AG09309 (cell line): ENCODE measurements around the gene USPL1.
"Not testable (repeated sequence)": the region's sequence is repeated elsewhere in the genome, so short reads cannot be mapped to it uniquely, and the experiment has no call there.

Experiments used
- DNase-seq: peaks from one replicate; pipeline ENCODE4 v3.0.0-alpha.2; 2010; ENCODE audit warnings: low read depth
- H3K4me3 ChIP-seq: 2 replicates; pipeline ENCODE4 v1.5.1; 2011; ENCODE audit warnings: mild to moderate bottlenecking, low read depth, low read length, moderate library complexity; ENCODE audit not compliant: control insufficient read depth
- TF ChIP-seq, protein P1 (sequence below): IDR thresholded peaks from 2 replicates; pipeline ENCODE4 v1.5.1; 2011; ENCODE audit warnings: mild to moderate bottlenecking, low read depth, low read length, inconsistent platforms; ENCODE audit not compliant: insufficient read depth, control insufficient read depth; ENCODE audit errors: missing control alignments

Gene USPL1

DNA sequence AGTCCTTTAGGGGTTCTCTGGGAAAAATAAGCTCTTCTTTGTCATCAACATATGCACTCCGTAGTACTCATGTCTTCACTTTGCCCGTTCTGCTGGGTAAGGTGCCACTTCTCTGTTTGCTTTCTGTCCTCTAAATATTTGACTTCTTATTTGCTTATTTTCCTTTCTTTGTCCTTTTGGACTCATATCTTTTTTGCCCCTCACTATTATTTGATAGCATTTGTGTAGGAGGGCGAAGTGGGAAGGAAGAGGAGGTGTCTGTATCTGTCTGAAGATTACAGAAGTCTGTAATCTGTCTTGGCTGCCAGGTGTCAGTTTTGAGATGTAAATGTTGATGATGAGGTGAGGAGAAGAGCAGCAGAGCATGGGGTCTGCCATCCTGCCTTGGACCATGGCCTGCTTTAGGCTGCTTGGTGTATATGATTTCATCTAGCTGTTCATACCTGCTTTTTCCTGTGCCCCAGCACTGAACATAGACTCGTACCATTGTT, 30.8 kb downstream of the USPL1 start:
- no peak for DNase-seq
- no peak overlapping the region for H3K4me3 ChIP-seq
- TF ChIP-seq, protein P1, sequence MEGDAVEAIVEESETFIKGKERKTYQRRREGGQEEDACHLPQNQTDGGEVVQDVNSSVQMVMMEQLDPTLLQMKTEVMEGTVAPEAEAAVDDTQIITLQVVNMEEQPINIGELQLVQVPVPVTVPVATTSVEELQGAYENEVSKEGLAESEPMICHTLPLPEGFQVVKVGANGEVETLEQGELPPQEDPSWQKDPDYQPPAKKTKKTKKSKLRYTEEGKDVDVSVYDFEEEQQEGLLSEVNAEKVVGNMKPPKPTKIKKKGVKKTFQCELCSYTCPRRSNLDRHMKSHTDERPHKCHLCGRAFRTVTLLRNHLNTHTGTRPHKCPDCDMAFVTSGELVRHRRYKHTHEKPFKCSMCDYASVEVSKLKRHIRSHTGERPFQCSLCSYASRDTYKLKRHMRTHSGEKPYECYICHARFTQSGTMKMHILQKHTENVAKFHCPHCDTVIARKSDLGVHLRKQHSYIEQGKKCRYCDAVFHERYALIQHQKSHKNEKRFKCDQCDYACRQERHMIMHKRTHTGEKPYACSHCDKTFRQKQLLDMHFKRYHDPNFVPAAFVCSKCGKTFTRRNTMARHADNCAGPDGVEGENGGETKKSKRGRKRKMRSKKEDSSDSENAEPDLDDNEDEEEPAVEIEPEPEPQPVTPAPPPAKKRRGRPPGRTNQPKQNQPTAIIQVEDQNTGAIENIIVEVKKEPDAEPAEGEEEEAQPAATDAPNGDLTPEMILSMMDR, result no peak

DNA sequence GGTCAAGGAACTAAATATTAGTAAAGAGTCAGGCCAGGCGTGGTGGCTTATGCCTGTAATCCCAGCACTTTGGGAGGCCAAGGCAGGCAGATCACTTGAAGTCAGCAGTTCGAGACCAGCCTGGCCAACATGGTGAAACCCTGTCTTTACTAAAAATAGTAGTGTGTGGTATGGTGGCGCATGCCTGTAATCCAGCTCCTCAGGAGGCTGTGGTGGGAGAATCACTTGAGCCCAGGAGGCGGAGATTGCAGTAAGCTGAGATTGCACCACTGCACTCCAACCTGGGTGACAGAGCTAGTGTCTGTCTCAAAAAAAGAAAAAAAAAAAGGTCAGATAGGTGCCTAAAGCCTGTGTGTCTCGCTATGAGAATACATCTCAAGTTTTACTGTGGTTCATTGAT, 33.9 kb downstream of the USPL1 start:
- not testable (repeated sequence) for H3K4me3 ChIP-seq, DNase-seq

DNA sequence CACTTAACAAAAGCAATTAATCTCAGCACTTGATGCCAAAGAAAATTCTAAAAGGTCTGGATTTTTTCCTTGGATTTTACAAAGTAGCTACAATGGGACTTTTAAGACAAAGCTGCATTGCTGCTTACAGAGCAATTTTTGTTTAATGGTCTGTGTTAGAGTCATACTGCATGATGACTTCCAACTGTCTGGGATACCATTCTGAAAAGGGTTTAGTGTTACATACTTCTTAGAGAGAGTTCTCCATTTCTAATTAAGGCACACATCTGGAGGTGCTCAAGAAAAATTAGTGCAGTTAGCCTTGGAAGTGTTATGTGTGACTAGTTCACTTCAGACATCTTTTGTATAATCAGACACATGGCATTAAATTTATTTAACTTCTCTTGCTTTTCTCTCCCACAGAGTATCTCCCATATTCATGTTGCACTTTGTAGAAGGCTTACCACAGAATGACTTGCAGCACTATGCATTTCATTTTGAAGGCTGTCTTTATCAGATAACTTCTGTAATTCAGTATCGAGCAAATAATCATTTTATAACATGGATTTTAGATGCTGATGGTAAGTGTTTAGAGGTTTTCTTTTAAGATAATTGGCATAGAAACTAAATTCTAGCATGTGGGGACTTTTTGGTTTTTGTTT, 35.1 kb downstream of the USPL1 start:
- TF ChIP-seq, protein P1, result no peak
- DNase-seq, result no peak
- H3K4me3 ChIP-seq, result no peak overlapping the region

DNA sequence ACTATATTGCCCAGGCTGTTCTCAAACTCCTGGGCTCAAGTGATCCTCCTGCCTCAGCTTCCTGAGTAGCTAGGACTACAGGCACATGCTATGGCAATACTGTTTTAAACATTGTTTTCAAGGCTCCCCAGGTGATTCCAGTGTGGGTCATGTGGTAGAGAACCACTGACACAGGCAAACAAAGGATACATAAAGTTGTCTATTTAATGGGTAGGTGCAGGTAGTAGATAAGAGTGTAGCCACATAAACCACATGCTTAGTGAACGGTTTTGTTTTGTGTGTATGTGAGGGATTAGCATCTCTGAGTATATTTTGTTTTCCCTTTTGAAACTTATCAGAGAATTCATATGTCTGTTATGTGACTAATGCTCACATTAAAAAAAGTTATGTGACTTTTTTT, 36.7 kb downstream of the USPL1 start:
- TF ChIP-seq, protein P1, result no peak
- no peak for DNase-seq
- no peak overlapping the region for H3K4me3 ChIP-seq

DNA sequence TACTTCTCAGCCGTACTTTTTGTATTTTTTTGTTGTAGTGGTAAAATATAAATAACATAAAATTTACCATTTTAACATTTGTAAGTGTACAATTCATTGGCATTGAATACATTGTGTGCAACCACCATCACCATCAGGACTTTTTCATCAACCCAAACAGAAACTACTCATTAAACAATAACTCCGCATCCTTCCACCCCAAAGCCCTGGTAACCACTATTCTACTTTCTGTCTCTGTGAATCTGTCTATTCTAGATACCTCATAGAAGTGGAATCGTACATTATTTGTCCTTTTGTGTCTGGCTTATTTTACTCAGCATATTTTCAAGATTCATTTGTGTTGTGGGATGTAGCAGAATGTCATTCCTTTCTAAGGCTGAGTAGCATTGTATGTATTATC, 38.5 kb downstream of the USPL1 start:
- TF ChIP-seq, protein P1, result no peak
- no peak for DNase-seq
- no peak overlapping the region for H3K4me3 ChIP-seq

DNA sequence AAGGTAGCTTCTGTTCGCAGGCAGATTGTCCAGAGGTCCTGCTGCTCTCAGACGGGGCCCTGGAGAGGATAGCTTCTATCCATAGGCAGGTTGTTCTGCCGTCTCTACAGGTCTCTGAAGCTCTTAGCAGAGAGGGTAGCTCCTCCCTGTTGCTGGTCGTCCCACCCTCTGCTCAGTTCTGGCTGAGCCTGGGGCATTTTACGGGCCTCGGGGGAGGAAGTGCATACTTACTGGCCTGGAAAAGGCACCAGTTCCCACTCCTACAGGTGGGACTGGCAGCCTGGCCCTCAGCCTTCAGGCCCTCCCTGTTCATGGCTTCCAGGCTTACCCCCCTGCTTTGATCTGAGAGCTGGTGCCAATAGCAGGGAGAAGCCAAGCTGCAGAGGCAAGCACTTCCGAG, 42.3 kb downstream of the USPL1 start:
- TF ChIP-seq, protein P1, result no peak
- no peak for DNase-seq
- H3K4me3 ChIP-seq, result no peak overlapping the region

DNA sequence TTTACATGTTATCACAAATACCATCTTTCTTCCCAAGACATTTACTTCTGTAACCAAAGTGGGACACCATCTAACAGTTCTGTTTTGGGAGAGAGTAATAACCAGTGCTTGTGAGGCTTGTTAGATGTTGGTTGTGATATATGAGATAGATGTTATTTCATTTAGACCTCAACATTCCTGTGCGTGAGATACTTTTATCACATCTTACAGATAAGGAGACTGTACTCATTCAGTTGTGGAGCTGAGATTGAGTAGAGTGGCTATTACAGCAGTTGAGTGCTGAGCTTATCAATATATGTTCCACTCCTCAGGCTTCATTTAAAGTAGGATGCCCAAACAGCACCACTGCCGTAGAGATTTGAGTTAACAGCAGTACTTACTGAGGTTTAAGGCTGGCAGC, 43.1 kb downstream of the USPL1 start:
- H3K4me3 ChIP-seq, result no peak overlapping the region
- TF ChIP-seq, protein P1, result no peak
- DNase-seq, result no peak
